Ovary (tissue), 3 donors: ENCODE measurements around the gene CD40LG.

Experiments
- CTCF ChIP-seq, 3 donors: fragments of 450-650 bp in 2 of 3; fragments of 200-600 bp in 1 of 3; IDR thresholded peaks; one replicate each; pipeline versions ENCODE4 v1.5.1 to v1.8.0; 2016 to 2022; ENCODE audit warnings: antibody characterized with exemption in 3 of 3, mild to moderate bottlenecking in 1 of 3
- EP300 ChIP-seq: sonication (generic); formaldehyde crosslinking; IDR thresholded peaks from one replicate; pipeline ENCODE4 v1.6.1; 2017; ENCODE audit warnings: antibody characterized with exemption
- POLR2A ChIP-seq: fragments of 450-650 bp; IDR thresholded peaks from one replicate; pipeline ENCODE4 v1.6.1; 2017; ENCODE audit warnings: antibody characterized with exemption, mild to moderate bottlenecking, moderate library complexity
- donor health status: DM: no; HTN: no; CAD: no.

GRCh38 chrX:136659174-136659573, 11.2 kb downstream of the CD40LG start:
- TF ChIP-seq POLR2A = no peak
- no peak for TF ChIP-seq CTCF (IDR thresholded peaks at IDR 0.05)
- TF ChIP-seq EP300 = no peak
